Activated gamma-delta T cell (primary cell): ENCODE data around the gene RFC3.
"Not testable (repeated sequence)": the region's sequence is repeated elsewhere in the genome, so short reads cannot be mapped to it uniquely, and the experiment has no call there.

Experiments used
- DNase-seq: peaks from one replicate; lab custom pipeline; 2025; lab: John Stamatoyannopoulos, UW
- total RNA-seq, 2 donors: gene quantifications; one replicate each; lab custom pipeline; 2026; lab: John Stamatoyannopoulos, UW

Gene RFC3, protein sequence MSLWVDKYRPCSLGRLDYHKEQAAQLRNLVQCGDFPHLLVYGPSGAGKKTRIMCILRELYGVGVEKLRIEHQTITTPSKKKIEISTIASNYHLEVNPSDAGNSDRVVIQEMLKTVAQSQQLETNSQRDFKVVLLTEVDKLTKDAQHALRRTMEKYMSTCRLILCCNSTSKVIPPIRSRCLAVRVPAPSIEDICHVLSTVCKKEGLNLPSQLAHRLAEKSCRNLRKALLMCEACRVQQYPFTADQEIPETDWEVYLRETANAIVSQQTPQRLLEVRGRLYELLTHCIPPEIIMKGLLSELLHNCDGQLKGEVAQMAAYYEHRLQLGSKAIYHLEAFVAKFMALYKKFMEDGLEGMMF
- 10.9 to 11.1 reads per million in 2 donors for total RNA-seq

DNA sequence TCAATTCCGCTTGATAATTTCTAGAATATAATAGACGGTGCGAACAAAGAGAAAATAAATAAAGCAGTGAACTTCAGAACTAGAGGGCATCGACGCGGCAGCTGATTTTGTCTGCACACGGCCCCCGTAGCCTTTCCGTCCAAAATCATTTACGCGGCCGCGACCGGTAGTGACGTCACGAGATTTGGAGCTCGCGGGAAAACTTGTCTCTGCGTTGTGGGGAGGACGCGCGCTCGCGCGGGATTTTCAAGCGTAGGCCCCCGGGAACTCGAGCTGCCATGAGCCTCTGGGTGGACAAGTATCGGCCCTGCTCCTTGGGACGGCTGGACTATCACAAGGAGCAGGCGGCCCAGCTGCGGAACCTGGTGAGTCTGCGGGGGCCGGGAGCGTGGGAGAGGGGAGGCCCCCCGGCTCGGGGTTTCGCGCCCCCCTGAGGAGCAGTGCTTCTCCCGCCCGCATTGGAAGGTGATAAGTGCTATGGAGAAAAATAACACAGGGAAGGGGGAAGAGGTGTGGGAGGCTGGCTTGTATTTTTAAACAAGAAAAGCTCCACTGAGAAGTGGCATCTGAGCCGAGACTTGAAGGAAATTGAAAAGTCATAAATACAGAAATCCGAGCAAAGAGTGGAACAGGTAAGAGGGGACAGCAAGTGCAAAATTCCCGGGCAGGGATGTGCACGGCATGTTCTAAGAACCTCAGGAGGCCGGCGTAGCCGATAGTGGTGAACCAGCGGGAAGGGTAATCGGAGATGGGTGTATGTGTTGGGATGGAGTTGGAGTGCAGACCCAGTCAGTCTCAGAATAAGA is at the start of gene RFC3:
TSS of gene RFC3 (plus strand) at position 249 of the 806 bp plus-strand sequence. CDS start at position 279, 30 bp downstream.
- peak; percentile 70 for DNase-seq

DNA sequence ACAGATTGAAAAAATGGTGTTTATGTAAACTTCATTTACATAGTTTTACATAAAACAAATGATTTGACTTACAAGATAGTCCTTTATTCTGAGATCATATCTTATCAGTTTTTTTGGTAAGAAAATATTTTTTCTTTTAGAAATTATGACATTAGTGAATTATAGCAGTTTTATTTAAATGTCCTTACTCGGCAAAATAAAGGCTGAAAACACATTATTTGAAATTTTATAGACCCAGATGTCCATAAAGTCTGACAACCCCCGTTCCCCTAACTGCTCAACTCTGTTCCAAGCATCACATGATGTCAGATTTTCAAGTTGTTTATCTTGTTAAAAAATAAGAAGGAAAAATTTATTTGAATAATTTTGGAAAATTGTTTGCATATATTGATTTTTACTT is 46.7 kb upstream of the RFC3 start:
- DNase-seq = no peak

DNA sequence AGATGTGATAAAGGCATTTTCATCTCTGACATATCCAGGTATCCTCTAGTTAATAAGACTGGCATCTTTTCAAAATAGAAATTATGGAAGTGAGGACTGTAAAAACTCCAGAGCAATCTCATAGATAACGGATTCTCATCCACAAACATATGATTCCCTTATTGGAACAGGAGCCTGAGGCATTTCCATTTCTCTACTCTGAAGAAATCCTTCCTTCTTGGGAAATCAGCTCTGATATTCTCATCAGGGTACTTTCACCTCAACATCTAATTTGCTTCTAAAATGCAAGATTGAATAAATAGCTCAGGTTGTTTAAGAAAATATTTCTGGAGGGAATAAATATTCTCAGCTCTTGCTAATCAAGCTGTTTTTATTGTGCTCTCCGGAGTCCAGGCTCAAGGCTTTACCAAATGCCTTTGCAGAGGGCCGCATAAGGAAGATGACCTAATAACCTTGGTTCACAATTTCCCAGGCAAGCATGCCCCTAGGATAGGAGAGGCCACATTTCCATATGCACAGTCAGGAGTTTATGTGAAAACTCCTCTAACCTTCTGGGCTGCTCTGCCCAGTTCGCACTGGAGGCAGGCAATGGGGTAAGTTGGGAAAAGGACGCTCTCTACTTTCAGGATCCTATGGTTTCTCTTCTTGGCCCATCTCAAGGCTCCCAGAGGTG is 44.0 kb upstream of the RFC3 start:
- DNase-seq = no peak

DNA sequence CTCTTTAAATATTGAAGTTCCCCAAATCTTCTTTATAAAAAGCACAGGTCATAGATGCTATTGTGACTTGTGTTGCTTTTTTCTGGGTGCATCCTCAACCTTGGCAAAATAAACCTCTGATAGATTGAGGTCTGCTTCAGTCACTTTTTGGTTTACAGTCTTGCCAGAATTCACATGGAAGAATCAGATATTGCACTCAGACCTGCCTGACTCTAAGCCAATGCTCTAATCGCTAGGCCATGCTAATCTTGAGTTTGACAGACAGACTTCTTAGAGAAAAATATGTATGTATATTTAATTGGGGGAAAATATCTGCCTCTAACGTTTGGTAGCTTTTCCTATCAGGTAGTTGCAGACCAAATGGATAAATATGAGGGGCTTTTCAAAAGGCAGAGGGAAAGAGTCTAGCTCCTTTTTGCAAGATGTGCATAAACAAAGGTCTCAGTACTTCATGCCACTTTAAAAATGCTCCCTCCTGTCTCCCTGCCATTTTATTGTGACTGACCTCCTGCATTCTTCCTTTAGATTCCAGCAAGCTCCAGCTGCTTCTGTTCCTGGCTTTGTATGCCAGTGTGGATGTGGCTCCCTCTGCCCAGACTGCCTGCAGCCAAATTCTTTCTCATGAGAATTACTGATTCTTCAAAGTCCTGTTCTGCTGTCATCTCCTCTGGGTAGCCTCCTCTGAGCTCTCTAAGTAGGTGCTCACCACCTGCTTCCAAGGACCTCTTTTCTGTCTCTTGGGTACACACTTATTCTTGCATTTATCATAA is 42.4 kb upstream of the RFC3 start:
- no peak for DNase-seq

DNA sequence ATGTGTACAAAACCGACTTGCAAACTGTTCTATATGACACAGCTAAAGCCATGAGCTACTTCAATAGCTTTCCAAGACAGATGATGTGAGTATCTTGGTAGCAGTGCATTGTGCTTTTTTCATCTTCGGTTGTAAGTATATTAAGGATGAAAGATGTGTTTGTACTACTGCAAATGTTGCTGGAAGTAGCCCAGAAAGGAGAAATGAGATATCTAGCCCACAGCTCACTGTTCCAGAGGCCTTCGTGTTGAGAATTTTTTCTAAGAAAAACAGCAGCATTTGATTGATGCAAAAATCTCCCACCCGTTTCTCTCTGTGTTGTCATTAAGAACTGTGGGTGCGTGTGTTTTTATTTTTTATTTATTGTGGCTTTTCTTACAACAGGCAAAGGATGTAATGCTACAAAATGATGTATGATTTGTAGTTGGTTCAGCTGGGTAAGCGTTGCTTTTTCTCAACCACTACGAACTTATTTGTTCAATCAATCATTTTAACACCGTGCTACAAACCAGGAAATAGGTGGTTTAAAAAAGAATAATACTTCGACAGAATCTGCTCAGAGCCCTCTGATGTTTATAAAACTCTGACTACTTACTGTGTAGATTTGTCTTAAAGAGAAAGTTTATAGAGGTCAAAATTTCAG is 41.6 kb upstream of the RFC3 start:
- DNase-seq = no peak

DNA sequence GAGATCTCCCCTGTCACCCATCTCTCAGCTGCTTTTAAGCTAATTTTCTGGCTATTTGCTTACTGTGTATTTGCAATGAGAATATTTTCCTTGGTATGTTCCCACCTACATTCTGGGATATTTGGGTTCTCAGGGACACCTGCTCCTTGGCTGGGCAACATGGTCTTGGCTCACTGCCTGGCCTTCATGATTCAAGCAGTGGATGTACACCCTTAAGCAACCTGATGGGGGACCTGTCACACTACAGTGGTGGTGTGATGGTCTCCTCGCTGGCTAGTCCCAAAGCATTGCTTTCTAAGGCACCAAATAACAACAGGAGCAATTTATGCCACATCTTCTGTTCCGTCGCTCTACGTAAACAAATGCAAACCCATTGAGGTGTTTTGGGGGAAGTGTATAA is 35.3 kb upstream of the RFC3 start:
- no peak for DNase-seq

DNA sequence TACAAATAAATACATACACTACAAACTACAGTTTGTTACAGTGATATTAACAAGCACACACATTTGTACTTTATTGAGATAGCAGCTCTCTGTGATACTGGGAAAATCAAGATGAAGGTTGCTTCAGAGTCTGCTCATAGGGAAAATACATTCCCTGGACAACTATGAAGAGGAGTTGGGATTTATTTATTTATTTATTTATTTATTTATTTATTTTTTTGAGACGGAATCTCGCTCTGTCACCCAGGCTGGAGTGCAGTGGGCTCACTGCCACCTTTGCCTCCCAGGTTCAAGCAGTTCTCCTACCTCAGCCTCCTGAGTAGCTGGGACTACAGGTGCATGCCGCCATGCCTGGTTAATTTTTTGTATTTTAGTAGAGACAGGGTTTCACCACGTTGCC is 34.7 kb upstream of the RFC3 start:
- DNase-seq = not testable (repeated sequence)

DNA sequence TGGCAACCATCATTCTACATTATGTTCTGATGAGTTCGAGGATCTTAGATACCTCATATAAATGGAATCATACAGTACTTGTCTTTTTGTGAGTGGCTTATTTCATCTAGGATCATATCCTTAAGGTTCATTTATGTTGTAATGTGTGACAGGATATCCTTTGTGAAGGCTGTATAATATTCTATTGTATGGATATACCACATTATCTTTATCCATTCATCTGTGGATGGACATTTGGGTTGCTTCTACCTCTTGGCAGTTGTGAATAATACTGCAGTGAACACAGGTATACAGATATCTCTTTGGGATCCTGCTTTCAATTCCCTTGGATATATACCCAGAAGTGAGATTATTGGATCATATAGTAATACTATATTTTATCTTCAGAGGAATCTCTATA is 33.2 kb upstream of the RFC3 start:
- no peak for DNase-seq

DNA sequence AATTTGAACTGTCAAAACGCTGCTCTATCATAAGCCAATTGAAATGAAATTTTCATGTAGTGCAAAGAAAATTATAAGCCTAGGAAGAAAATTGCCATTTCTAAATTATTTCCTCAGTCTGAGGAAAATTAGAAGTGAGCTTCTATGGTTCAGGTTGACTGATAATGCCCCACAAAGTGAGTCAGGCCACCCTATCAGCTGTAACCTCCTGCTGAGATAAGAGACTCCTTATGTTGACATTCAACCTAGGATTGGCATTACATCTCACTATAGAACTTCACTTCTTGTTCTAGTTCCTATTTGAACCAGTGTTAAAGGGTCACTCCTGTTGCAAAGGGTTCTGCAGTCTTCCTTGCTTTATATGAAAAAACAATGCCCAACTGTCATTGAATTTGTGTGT is 32.6 kb upstream of the RFC3 start:
- DNase-seq = no peak

DNA sequence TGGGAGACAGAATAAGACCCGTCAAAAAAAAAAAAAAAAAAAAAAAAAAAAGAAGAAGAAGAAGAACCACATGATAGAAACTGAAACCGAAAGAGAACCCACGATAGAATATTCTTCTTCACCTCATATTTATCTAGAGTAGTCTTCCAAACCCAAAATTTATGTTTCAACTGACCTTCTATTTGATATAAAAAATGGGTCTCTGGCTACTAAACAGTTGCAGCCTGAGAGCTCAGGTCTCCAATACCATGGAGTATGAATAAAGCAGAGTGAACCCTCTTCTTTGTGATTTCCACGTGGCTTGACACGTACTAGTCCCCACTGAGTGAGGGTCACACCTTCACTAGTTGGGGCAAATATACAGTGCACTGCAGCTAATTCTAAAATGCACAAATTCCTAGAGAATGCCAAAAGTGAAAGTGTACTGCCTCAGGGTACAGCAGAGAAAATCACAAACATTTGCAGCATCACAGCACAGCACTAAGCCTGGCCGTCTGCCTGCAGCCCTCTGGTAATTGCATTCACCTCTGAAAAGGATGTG is 30.8 kb upstream of the RFC3 start:
- no peak for DNase-seq

DNA sequence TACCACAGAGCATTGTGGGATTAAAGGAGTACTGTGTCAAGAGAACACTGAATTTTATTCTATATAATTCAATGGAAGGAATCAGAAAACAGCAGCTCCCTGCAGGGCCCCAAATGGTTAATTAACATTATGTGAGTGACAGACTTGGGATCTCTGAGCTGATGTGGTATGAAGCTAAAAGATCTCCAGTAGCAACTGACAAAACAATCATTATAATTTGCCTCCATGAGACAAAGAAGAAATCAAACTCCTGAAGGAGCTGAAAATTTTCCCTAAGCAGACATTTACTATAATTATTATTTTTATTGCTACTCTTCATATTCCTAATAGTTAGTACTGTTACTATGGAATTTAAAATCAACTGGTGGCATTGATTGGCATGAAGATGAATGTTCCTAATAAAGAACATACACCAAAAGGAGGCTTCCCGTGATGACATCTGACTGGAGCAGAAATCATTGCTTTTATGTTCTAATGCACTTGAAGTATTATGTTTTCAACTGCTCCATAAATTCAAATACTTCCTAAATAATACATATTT is 28.8 kb upstream of the RFC3 start:
- DNase-seq = no peak

DNA sequence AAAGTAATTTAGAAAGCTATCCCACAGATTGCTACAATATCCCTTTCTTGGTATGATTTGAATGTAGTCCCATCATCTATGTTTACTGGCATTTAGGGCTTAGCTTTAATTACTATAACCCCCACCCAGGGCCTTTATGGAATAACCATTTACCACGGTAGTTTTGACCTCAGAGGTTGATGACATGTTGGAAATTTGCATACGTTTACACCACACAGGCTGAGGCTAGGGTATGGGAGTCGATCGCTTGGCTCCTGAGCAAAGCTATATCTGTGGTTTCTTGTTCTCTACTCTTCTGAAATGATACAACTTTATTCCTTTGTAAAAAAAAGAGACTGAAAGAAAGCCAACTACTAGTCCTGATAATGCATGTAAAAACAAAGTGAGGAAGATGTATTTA is 28.2 kb upstream of the RFC3 start:
- DNase-seq = no peak

DNA sequence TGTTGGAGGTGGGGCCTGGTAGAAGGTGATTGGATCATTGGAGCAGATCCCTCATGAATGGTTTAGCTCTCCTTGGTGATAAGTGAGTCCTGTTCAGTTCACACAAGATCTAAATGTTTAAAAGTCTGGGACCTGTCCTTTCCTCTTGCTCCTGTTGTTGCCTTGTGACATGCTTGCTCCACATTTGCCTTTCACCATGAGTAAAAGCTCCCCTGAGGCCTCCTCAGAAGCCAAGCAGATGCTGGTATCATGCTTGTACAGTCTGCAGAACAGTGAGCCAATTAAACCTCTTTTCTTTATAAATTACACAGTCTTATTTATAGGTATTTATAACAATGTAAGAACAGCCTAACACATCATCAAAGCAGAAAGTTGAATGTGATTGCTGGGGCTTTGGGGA is 24.2 kb upstream of the RFC3 start:
- no peak for DNase-seq

DNA sequence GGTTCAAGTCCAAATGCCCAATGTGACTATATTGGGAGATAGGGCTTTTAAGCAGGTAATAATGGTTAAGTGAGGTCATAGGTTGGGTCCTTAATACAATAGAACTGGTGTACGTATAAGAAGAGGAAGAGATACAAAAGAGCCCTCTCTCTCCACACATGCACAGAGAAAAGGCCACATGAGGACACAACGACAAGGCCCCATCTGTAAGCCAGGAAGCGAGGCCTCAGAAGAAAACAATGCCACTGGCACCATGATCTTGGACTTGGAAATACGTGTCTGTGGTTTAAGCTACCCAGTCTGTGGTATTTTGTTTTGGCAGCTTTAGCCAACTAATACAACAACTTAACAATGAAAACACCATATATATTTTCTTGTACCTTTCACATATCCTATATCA is 23.4 kb upstream of the RFC3 start:
- no peak for DNase-seq

DNA sequence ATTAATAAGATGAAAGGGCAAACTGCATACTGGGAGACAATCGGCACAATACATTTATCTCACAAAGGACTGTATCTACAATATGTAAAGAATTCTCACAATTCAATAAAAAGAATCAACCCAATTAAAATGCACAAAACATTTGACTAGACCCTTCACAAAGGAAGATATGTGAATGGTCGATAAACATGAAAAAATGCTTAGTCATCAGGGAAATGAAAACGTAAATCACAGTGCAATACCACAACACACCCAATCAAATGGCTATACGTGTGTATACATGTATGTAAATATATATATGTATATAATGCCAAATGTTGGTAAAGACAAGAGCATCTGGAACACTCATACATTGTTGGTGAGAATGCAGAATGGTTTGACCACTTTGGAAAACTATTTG is 21.9 kb upstream of the RFC3 start:
- no peak for DNase-seq

DNA sequence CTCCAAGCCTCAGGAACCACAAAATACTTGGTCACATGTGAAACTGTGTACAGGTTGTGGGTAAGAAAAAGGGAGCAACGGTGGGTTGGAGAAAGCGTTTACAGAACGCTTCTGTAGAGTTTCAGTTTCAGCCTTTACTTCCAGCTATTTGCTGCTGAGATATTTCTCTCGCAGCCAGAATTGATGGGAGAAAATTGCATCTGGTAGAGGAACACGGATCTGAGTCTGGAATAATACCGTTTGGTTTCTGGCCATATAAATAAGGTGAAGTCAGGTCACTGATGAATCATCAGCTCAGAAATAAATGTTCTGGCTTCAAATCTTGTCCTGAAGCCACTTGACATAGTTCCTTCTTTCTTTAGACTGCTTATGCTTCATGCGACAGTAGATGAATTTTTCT is 20.3 kb upstream of the RFC3 start:
- DNase-seq = no peak

DNA sequence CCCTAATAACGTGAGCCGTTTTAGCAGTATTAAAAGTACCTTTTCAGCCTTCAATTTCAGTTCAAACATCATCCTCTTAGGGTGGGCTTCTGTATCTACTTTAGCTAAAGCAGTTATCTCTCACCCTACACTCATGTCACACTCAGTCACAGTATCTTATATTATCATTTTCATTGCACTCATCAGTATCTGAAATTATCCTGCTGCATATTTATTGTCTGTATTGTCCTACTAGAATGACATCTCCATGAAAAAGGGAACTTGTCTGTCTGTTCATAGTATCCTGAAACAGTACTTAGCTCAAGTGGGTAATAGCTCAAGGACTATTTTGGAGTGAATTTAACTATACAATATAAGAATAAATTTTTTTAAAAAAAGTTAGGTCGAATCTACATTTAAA is 19.9 kb upstream of the RFC3 start:
- DNase-seq = no peak

DNA sequence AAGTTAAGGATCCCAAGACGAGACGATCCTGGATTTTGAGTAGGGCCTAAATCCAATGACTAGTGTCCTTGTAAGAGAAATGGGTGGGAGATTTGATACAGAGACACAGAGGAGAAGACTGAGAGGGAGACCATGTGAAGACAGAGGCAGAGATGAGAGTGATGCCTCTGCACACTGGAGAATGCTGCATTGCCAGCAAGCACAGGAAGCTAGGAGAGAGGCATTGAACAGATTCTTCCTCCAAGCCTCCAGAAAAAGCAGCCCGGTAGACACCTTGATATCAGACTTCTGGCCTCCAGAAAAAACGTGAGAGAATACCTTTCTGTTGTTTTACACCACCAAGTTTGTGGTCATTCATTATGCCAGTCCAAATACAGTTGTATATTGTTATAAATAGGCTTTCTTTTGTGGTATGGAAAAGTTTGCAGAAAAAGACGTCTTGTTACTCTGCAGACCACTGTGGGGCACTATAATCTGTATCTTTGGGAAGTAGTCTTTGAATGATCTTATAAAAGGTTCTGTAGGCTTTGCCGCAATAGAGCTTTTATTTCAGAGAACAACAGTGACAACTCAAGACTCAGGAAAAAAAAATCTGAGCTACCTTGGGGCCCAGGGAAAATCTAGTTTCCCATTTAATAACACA is 17.9 kb upstream of the RFC3 start:
- DNase-seq = no peak

DNA sequence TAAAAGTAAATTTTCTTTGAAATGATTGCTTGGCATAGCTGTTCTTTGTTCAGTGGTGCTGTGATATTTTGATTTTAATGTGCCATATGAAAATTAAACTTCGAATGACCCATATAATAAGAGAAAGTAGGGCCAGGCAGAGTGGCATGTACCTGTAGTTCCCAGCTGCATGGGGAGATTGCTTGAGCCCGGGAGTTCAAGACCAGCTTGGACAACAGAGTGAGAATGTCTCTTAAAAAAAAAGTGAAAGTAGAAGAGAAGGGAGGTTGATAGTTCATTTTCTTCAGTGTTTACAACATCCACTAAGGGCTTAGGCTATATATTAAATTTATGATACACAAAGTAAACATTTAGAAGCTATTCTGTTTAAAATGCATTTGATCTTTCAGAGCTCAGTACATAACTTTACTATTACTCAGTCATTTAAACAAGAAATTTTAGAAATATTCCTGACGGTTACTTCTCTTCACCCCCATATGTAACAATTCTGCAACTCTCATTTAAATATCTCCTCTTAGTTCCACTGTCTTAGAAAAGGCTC is 17.2 kb upstream of the RFC3 start:
- DNase-seq = no peak
